HG02981 (cell line): Measurements from ENCODE around the gene OR7G2.
"Not testable (repeated sequence)": the region's sequence is repeated elsewhere in the genome, so short reads cannot be mapped to it uniquely, and the experiment has no call there.

Experiments
- ATAC-seq: cut with Tn5 transposase; IDR thresholded peaks from one replicate; pipeline ENCODE4 v1.9.1; 2021; ENCODE audit warnings: mild to moderate bottlenecking, moderate library complexity; ENCODE audit not compliant: unreplicated experiment

The OR7G2 gene

GRCh38 chr19:9075064-9075949 is 32.0 kb downstream of the OR7G2 start:
- ATAC-seq: no peak

GRCh38 chr19:9073806-9074205 is 33.5 kb downstream of the OR7G2 start:
- ATAC-seq: no peak

- not testable (repeated sequence) for ATAC-seq
These were observed 35.6 kb downstream of the OR7G2 start for GRCh38 chr19:9071720-9072119.

- no peak for ATAC-seq
These were observed 37.2 kb downstream of the OR7G2 start for GRCh38 chr19:9070066-9070465.

- ATAC-seq: no peak
These were observed 41.7 kb downstream of the OR7G2 start for GRCh38 chr19:9065457-9066014.

GRCh38 chr19:9061879-9062278 is 45.4 kb downstream of the OR7G2 start:
- ATAC-seq: no peak

- ATAC-seq: no peak
These were observed 46.5 kb downstream of the OR7G2 start for GRCh38 chr19:9060564-9061340.

GRCh38 chr19:9058905-9059667 is 48.2 kb downstream of the OR7G2 start:
- ATAC-seq: no peak

GRCh38 chr19:9057505-9058258 is 49.6 kb downstream of the OR7G2 start:
- no peak for ATAC-seq

- not testable (repeated sequence) for ATAC-seq
These were observed 51.1 kb downstream of the OR7G2 start for GRCh38 chr19:9056131-9056530.

GRCh38 chr19:9054765-9055164 is 52.5 kb downstream of the OR7G2 start:
- no peak for ATAC-seq

GRCh38 chr19:9054207-9054606 is 53.1 kb downstream of the OR7G2 start:
- ATAC-seq: no peak

GRCh38 chr19:9053674-9054073 is 53.6 kb downstream of the OR7G2 start:
- not testable (repeated sequence) for ATAC-seq

- ATAC-seq: no peak
These were observed 54.4 kb downstream of the OR7G2 start for GRCh38 chr19:9052894-9053293.
